PC-9 (cell line): ENCODE measurements around the gene PGK1. TPM values are rescaled to one million over a fixed set of nuclear protein-coding genes. Genes with fewer than 3 reads are reported as not detected.

ENCODE experiments used
- BruUV-seq: library from RNA; stranded (reverse); fragments of 400-500 nt; replicated peaks from 2 replicates; lab custom pipeline; 2021; lab: Mats Ljungman, UMichigan
- CTCF ChIA-PET: fragments of 300-600 bp; sonication (Branson Sonifier 250); formaldehyde crosslinking; loops from one replicate; lab custom pipeline; 2022; ENCODE audit warnings: antibody characterized with exemption; lab: Charles Lee
- POLR2A ChIA-PET: fragments of 300-600 bp; sonication (Branson Sonifier 250); formaldehyde crosslinking; loops from one replicate; lab custom pipeline; 2022; ENCODE audit warnings: antibody characterized with exemption; ENCODE audit not compliant: unreplicated experiment; lab: Charles Lee
- DNase-seq, 2 experiments: peaks; one replicate each; pipeline versions ENCODE4 v3.0.0 to v3.0.0-alpha.2; 2015 to 2022; ENCODE audit warnings: mixed read lengths in 1 of 2
- H2AFZ ChIP-seq: fragments of 200-600 bp; sonication (generic); 2 replicates; pipeline ENCODE4 v1.8.1; 2017; ENCODE audit warnings: antibody characterized with exemption
- H3F3A ChIP-seq: fragments of 200-600 bp; sonication (generic); 2 replicates; pipeline ENCODE4 v1.8.1; 2017; ENCODE audit warnings: antibody characterized with exemption, mild to moderate bottlenecking, low read depth; ENCODE audit not compliant: insufficient read depth
- H3K27ac ChIP-seq: fragments of 200-600 bp; sonication (generic); 2 replicates; pipeline ENCODE4 v1.6.1; 2016; ENCODE audit warnings: mixed run types
- H3K27me3 ChIP-seq: fragments of 200-600 bp; sonication (generic); 2 replicates; pipeline ENCODE4 v1.6.1; 2016; ENCODE audit warnings: low read depth, mixed run types; ENCODE audit not compliant: insufficient read depth
- H3K36me3 ChIP-seq: fragments of 200-600 bp; sonication (generic); 2 replicates; pipeline ENCODE4 v1.6.1; 2016; ENCODE audit warnings: low read depth, mixed run types
- H3K4me1 ChIP-seq: fragments of 200-600 bp; sonication (generic); replicated peaks from 2 replicates; pipeline ENCODE4 v1.6.1; 2016; ENCODE audit warnings: mixed run types; ENCODE audit not compliant: insufficient read depth
- H3K4me2 ChIP-seq: fragments of 200-600 bp; sonication (generic); 2 replicates; pipeline ENCODE4 v1.6.1; 2017; ENCODE audit warnings: mixed run types
- H3K4me3 ChIP-seq: fragments of 200-600 bp; sonication (generic); 2 replicates; pipeline ENCODE4 v1.6.1; 2016; ENCODE audit warnings: mixed run types
- H3K79me2 ChIP-seq: fragments of 200-600 bp; sonication (generic); 2 replicates; pipeline ENCODE4 v1.6.1; 2017; ENCODE audit warnings: low read depth, mixed run types
- H3K9me2 ChIP-seq: fragments of 200-600 bp; sonication (generic); 2 replicates; pipeline ENCODE4 v1.8.1; 2017; ENCODE audit warnings: mild to moderate bottlenecking; ENCODE audit not compliant: insufficient read depth
- H3K9me3 ChIP-seq: fragments of 200-600 bp; sonication (generic); 2 replicates; pipeline ENCODE4 v1.8.1; 2016; ENCODE audit warnings: low read depth; ENCODE audit not compliant: insufficient read depth
- H4K20me1 ChIP-seq: fragments of 200-600 bp; sonication (generic); 2 replicates; pipeline ENCODE4 v1.8.1; 2017; ENCODE audit not compliant: insufficient read depth
- EZH2 ChIP-seq: fragments of 200-600 bp; sonication (generic); IDR thresholded peaks from 2 replicates; pipeline ENCODE4 v1.8.0; 2017; ENCODE audit warnings: antibody characterized with exemption, low read depth
- intact Hi-C: fragments of 100-400 bp; cut with micrococcal nuclease; formaldehyde crosslinking; loops from one replicate; pipeline ENCODE4 v1.10.0; 2022; ENCODE audit not compliant: unreplicated experiment
- total RNA-seq: library from RNA; stranded (reverse); gene quantifications from 2 replicates; pipeline ENCODE4 v1.2.3, GENCODE V29; 2021
- TF ChIP-seq, protein P1 (sequence below): fragments of 200-600 bp; sonication (generic); conservative IDR thresholded peaks from 2 replicates; pipeline ENCODE4 v1.6.1; 2017; ENCODE audit warnings: mixed run types, antibody characterized with exemption, mild to moderate bottlenecking, moderate library complexity

PGK1 gene
- total RNA-seq, 1 experiment from 2014 or later: 409 TPM

DNA sequence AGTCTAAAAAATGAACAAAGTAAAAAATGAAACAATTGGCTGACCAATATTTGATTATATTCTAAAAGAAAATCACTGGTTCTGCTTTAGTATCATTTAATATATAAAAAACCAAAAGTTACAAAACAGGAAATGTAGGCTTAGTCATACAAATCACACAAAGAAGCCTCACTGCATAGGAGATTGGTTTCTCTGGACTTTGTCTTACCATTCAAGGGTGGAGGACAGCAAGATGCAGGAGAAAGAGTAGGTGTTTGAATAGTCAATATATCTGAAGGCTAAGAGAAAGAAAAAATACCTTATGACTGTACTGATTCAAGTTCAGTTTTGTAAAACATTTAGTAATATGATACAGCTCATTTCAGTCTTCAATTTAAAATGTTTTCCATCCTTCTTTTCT is 64.0 kb downstream of the PGK1 start:
- Histone ChIP-seq H4K20me1 (no peaks in the 10 kb centered on the region), H3K9me2 (no peaks in the 10 kb centered on the region), H3K79me2 (no peaks in the 10 kb centered on the region), H3K27me3 (peaks cover 9% of the 10 kb centered on the region; the same call in 1 of the 2 replicates), H3K27ac (no peak overlapping the region), H3F3A (no peaks in the 10 kb centered on the region), H3K4me1 (no peaks in the 10 kb centered on the region), H3K36me3 (no peaks in the 10 kb centered on the region), H3K4me3 (no peak overlapping the region), H3K4me2 (no peak overlapping the region), H3K9me3 (no peaks in the 10 kb centered on the region), H2AFZ (no peak overlapping the region)
- no TSS peak for BruUV-seq
- TF ChIP-seq, protein P1, sequence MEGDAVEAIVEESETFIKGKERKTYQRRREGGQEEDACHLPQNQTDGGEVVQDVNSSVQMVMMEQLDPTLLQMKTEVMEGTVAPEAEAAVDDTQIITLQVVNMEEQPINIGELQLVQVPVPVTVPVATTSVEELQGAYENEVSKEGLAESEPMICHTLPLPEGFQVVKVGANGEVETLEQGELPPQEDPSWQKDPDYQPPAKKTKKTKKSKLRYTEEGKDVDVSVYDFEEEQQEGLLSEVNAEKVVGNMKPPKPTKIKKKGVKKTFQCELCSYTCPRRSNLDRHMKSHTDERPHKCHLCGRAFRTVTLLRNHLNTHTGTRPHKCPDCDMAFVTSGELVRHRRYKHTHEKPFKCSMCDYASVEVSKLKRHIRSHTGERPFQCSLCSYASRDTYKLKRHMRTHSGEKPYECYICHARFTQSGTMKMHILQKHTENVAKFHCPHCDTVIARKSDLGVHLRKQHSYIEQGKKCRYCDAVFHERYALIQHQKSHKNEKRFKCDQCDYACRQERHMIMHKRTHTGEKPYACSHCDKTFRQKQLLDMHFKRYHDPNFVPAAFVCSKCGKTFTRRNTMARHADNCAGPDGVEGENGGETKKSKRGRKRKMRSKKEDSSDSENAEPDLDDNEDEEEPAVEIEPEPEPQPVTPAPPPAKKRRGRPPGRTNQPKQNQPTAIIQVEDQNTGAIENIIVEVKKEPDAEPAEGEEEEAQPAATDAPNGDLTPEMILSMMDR: no peak
- no peak for TF ChIP-seq EZH2
- CTCF ChIA-PET: no interaction called here
- POLR2A ChIA-PET: no interaction called here
- no peak for DNase-seq
- intact Hi-C loops: no loop called here

Other genes with a start within 250 kb of the PGK1 start
- 49.4 and 68.2 TPM in 2 replicates for gene MAGT1, start 208.8 kb upstream of the PGK1 start, total RNA-seq
- 273 and 356 TPM in 2 replicates for gene COX7B, start 204.8 kb upstream of the PGK1 start, total RNA-seq
- 13.0 and 13.8 TPM in 2 replicates for gene ATP7A, start 193.6 kb upstream of the PGK1 start, total RNA-seq
- not detected in 2 replicates for gene PGAM4, start 134.6 kb upstream of the PGK1 start, total RNA-seq
- gene TAF9B, start 35.4 kb downstream of the PGK1 start, total RNA-seq: 8.8 and 11.4 TPM in 2 replicates
- not detected in 2 replicates for gene CYSLTR1, start 223.4 kb downstream of the PGK1 start, total RNA-seq